VCaP (cell line): ENCODE measurements around the gene RSPH3.
A peak's percentile ranks its signal among the peaks of the same experiment; 100 is the strongest.

Experiments
- H3K27ac ChIP-seq: fragments of 450-650 bp; 2 replicates; pipeline ENCODE4 v1.5.1; 2017
- TF ChIP-seq, protein P1 (sequence below): fragments of 450-650 bp; conservative IDR thresholded peaks from 2 replicates; pipeline ENCODE4 v1.5.1; 2017; ENCODE audit warnings: mild to moderate bottlenecking, moderate library complexity

RSPH3 gene, protein sequence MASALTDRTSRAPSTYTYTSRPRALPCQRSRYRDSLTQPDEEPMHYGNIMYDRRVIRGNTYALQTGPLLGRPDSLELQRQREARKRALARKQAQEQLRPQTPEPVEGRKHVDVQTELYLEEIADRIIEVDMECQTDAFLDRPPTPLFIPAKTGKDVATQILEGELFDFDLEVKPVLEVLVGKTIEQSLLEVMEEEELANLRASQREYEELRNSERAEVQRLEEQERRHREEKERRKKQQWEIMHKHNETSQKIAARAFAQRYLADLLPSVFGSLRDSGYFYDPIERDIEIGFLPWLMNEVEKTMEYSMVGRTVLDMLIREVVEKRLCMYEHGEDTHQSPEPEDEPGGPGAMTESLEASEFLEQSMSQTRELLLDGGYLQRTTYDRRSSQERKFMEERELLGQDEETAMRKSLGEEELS

DNA sequence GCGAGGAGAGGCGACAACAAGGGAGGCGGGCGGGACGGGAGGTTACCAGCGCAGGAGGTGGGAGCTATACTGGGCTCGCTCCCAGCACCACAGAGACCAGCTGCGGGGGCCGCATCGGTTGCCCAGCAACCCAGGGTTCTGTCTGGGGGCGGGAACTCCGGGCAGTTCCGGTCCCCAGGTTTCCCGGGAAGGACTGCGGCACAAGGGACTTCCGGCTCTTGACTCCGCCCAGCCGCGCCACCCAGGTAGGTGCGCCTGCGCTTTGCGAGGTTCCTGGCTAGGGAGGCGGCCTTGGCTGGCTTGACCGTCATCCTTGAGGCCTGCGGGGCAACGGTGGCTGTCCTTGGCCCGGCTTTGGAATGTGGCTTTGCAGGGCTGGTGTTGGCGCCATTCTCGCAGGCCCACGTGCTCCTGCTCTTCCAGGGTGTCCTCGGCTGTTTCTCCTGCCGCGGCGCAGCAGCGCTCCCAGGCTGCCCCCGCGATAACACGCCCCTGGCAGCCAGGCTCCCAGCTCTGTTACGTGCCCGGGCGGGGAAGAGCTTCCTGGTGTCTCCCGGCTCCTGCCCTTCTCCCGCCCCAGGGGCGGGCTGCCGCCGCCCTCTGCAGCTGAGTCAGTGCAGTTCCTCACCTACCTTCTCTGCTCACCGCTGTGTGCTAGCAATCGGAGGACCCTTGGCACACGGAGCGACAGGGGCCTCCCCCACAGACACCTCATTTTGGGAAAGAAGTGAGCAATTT lies at the start of gene RSPH3:
TSS of gene RSPH3 (minus strand) at position 537 of the 738 bp plus-strand sequence. CDS start 652 bp downstream, outside the sequence.
- peak within 1 kb of the TSS; percentile 91 for H3K27ac ChIP-seq
- TF ChIP-seq, protein P1, sequence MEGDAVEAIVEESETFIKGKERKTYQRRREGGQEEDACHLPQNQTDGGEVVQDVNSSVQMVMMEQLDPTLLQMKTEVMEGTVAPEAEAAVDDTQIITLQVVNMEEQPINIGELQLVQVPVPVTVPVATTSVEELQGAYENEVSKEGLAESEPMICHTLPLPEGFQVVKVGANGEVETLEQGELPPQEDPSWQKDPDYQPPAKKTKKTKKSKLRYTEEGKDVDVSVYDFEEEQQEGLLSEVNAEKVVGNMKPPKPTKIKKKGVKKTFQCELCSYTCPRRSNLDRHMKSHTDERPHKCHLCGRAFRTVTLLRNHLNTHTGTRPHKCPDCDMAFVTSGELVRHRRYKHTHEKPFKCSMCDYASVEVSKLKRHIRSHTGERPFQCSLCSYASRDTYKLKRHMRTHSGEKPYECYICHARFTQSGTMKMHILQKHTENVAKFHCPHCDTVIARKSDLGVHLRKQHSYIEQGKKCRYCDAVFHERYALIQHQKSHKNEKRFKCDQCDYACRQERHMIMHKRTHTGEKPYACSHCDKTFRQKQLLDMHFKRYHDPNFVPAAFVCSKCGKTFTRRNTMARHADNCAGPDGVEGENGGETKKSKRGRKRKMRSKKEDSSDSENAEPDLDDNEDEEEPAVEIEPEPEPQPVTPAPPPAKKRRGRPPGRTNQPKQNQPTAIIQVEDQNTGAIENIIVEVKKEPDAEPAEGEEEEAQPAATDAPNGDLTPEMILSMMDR: peak; percentile 47

DNA sequence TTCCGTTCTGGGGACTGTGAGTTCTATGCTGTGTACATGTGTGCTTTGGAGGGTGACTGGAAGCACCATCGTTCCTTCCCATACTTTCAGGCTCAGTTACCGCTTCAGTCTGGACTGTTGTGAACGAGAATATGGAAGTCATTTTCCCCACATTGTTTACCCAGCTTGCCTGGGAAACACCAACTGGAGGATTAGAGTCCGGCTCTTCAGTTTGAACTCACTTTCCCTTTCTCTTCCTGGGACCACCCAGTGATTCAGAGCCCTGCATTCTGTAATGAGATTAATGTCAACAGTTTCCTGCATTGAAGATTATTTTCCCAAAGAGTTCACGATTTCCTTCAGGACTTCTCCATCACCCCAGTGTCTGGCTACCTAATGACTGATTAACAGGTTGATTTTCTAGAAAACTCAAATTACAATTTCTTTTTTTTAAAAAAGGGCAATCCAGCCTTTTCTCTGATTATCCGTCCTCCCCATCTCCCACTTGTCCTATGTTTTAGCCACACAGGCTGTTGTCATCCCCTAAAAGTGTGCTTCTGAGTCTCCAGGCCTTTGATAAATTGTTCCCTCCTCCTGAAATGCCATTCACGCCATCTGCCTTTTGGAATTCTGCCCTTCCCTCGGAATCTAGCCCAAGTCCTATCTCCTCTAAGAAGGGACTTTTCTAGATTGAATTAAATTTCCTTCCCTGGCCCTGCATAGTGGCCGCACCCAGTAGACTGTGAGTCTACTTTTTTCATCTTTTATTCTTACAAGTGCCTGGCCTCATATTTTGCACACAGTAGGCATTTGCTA lies 48.1 kb upstream of the RSPH3 start:
- no peak overlapping the region for H3K27ac ChIP-seq
- TF ChIP-seq, protein P1: no peak

DNA sequence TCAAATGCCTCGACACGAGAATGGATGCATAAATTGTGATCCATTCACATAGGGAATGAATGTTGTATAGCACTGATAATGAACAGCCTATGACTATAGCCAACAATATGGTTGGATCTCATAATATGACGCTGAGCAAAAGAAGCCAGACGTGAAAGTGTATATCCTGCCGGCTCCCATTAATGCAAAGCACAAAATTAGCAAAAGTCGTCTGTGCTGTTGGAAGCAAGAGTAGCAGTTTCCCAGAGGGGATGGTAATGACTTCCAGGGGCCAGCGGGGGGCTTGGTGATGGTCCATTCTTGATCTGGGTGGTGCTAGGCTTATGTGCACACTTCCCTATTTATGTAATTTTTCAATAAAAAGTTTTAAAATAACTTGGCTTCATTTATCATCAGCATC lies 45.8 kb upstream of the RSPH3 start:
- no peak overlapping the region for H3K27ac ChIP-seq
- TF ChIP-seq, protein P1: no peak

DNA sequence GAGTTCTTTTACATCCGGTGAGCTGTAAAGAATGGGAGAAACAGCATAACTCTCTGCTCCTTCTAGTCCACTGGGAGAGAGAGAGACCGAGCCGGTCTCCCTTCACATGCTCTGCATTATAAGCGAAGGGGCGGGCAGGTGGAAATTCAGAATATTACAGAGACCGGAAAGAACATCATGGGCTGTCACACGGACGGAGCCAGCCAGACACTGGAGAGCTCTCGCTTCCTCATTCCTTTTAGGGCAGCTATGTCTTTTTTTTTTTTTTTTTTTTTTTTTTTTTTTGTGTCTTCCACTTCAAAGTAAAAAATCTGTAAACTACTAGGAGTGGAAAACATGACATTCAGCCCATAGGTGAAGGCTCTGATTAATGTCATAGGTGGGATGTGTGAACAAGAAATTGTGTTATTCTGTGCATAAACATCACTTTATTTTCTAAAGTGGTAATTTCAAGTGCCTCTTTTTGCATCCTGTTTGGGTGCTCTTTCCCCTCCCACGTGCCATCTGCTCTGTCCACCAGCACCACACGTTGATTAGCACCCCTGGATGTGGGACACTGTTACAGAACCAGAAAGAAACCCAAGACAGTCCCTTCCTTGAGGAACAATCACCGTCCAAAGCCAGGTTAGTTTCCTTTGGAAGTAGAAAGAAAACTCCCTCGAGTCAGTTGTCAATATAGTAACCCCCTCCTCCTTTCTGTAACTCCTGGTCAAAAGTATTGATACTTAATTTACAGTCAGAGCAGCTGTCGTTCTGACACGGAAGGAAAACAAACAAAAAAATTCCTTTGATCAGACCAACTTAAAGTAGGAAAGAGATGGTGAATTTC lies 45.1 kb upstream of the RSPH3 start, which contains the start of gene TAGAP:
TSS of gene TAGAP (minus strand) at position 93 of the 829 bp plus-strand sequence. CDS start 845 bp downstream, outside the sequence.
- H3K27ac ChIP-seq: no peak within 1 kb of the TSS
- TF ChIP-seq, protein P1: no peak

DNA sequence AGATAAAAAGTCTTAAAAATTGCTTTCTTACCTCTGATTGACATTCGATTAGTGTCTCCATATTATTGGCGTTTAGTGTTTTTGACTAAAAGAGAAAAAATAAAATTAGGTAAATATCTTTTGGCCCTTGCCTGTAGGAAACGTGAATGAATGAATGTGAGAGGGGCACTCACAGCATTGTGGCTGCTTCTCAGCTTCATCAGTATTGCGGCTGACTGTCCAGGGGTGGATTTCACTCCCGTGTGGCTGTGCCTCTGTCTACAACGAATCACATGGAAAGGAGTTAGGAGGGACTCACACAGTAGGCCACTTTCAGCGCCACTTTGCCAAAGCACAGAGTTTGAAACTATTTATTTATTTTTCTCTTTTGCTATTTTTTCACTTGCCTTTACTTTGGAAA lies 43.9 kb upstream of the RSPH3 start:
- TF ChIP-seq, protein P1: no peak
- H3K27ac ChIP-seq: no peak overlapping the region

DNA sequence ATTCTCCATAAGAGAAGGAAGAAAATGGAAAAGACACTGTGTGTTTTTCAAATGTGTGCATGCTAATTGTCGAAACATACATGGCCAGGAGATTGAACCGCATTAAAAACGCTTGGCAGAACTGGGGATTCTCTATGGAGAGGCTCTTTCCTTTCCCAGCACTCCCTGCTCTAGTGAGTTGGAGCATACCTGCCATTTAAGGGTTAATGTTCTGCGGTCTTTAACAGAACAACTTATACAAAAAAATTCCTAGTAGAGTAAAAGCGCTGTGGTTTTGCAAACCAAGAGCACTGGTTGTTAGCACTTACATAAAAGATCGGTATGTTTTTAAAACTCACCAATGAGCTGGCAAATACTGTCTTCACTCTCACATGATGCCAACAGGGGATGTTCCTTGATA lies 43.2 kb upstream of the RSPH3 start:
- no peak overlapping the region for H3K27ac ChIP-seq
- TF ChIP-seq, protein P1: no peak
